ENCODE measurements around the gene UXT.
"Not testable (repeated sequence)": the region's sequence is repeated elsewhere in the genome, so short reads cannot be mapped to it uniquely, and the experiment has no call there.

Gene UXT

GRCh38 chrX:47658684-47659420 lies at the start of gene UXT:
UXT (minus strand) TSS chrX:47659180; CDS start chrX:47658927, 253 bp downstream.
- DNase-seq = peak; percentile 44

- no peak for DNase-seq
Measured at GRCh38 chrX:47707031-47707780, 48.2 kb upstream of the UXT start.

GRCh38 chrX:47706575-47706974 lies 47.6 kb upstream of the UXT start:
- DNase-seq = no peak

GRCh38 chrX:47704736-47705135 lies 45.8 kb upstream of the UXT start:
- DNase-seq = no peak

- DNase-seq = no peak
Measured at GRCh38 chrX:47697181-47697580, 38.2 kb upstream of the UXT start.

- DNase-seq = no peak
Measured at GRCh38 chrX:47690175-47690574, 31.2 kb upstream of the UXT start.

GRCh38 chrX:47687263-47687662 lies 28.3 kb upstream of the UXT start:
- no peak for DNase-seq

GRCh38 chrX:47683829-47684205 lies 24.8 kb upstream of the UXT start:
- DNase-seq = no peak

GRCh38 chrX:47683184-47683828 lies 24.3 kb upstream of the UXT start:
- DNase-seq = no peak

GRCh38 chrX:47675959-47676859 lies 17.2 kb upstream of the UXT start:
- not testable (repeated sequence) for DNase-seq

GRCh38 chrX:47674776-47675175 lies 15.8 kb upstream of the UXT start:
- DNase-seq = no peak

GRCh38 chrX:47665797-47666196 lies 6.8 kb upstream of the UXT start:
- DNase-seq = not testable (repeated sequence)

- DNase-seq = no peak
Measured at GRCh38 chrX:47664737-47665136, 5.8 kb upstream of the UXT start.

GRCh38 chrX:47662144-47662657 lies 3.2 kb upstream of the UXT start:
- no peak for DNase-seq

GRCh38 chrX:47661539-47661938 lies 2.6 kb upstream of the UXT start:
- DNase-seq = no peak

- no peak for DNase-seq
Measured at GRCh38 chrX:47659421-47659726, 394 bp upstream of the UXT start.

GRCh38 chrX:47658301-47658683 lies 688 bp downstream of the UXT start:
- no peak for DNase-seq

GRCh38 chrX:47651043-47651905 lies 7.7 kb downstream of the UXT start:
- no peak for DNase-seq

- peak; percentile 65 for DNase-seq
Measured at GRCh38 chrX:47650164-47651042, 8.6 kb downstream of the UXT start, which contains the start of gene ELK1. ELK1 (minus strand) TSS chrX:47650563; CDS start chrX:47641441, 9,122 bp downstream.

- DNase-seq = no peak
Measured at GRCh38 chrX:47649781-47650163, 9.2 kb downstream of the UXT start.

- no peak for DNase-seq
Measured at GRCh38 chrX:47649271-47649670, 9.7 kb downstream of the UXT start.

Data from 8988T (cell line).